Measurements from ENCODE around the gene GPR3.

GRCh38 chr1:27363766-27364695, 28.4 kb upstream of the GPR3 start:
- TF ChIP-seq CTCF (IDR thresholded peaks at IDR 0.05; ENCODE audit: insufficient read depth, low read depth, low read length) (no peak), EZH2 (IDR thresholded peaks at IDR 0.05; ENCODE audit: insufficient read depth, low read length) (no peak)
